GM18861 (cell line): ENCODE measurements around the gene HDAC7.

Experiments used
- ATAC-seq: cut with Tn5 transposase; IDR thresholded peaks from one replicate; pipeline ENCODE4 v1.9.1; 2021; ENCODE audit not compliant: unreplicated experiment

The HDAC7 gene

GRCh38 chr12:47795121-47795813 lies 24.4 kb downstream of the HDAC7 start:
- no peak for ATAC-seq

- ATAC-seq, result no peak
Observed at GRCh38 chr12:47794679-47795078, 25.0 kb downstream of the HDAC7 start.

GRCh38 chr12:47793015-47793681 lies 26.6 kb downstream of the HDAC7 start:
- ATAC-seq, result no peak

- ATAC-seq, result no peak
Observed at GRCh38 chr12:47791874-47792273, 27.8 kb downstream of the HDAC7 start.

- ATAC-seq, result no peak
Observed at GRCh38 chr12:47791351-47791746, 28.4 kb downstream of the HDAC7 start.

- no peak for ATAC-seq
Observed at GRCh38 chr12:47790676-47791350, 28.9 kb downstream of the HDAC7 start.

- ATAC-seq, result no peak
Observed at GRCh38 chr12:47789712-47790489, 29.8 kb downstream of the HDAC7 start.

- no peak for ATAC-seq
Observed at GRCh38 chr12:47789141-47789540, 30.6 kb downstream of the HDAC7 start.

GRCh38 chr12:47787596-47788319 lies 31.9 kb downstream of the HDAC7 start:
- no peak for ATAC-seq

GRCh38 chr12:47786662-47787280 lies 32.9 kb downstream of the HDAC7 start:
- no peak for ATAC-seq

GRCh38 chr12:47785887-47786661 lies 33.6 kb downstream of the HDAC7 start:
- no peak for ATAC-seq

- no peak for ATAC-seq
Observed at GRCh38 chr12:47785036-47785886, 34.4 kb downstream of the HDAC7 start.

- no peak for ATAC-seq
Observed at GRCh38 chr12:47783821-47784819, 35.6 kb downstream of the HDAC7 start.

- ATAC-seq, result no peak
Observed at GRCh38 chr12:47783024-47783755, 36.5 kb downstream of the HDAC7 start.

GRCh38 chr12:47782372-47782770 lies 37.3 kb downstream of the HDAC7 start:
- ATAC-seq, result no peak

- no peak for ATAC-seq
Observed at GRCh38 chr12:47781479-47782371, 38.0 kb downstream of the HDAC7 start.
